Colonic mucosa (tissue), 4 donors: ENCODE data around the gene GRK4. TPM values are rescaled to one million over a fixed set of nuclear protein-coding genes. Genes with fewer than 3 reads are reported as not detected.

ENCODE experiments used
- DNase-seq: peaks from one replicate; pipeline ENCODE4 v3.0.0-alpha.2; 2020
- H3K27ac ChIP-seq: fragments of 200-600 bp; one replicate; pipeline ENCODE4 v1.8.0; 2021
- H3K27me3 ChIP-seq: fragments of 200-600 bp; one replicate; pipeline ENCODE4 v1.8.0; 2021
- H3K36me3 ChIP-seq: fragments of 200-600 bp; one replicate; pipeline ENCODE4 v1.8.0; 2021
- H3K4me1 ChIP-seq: fragments of 200-600 bp; one replicate; pipeline ENCODE4 v1.8.0; 2021; ENCODE audit warnings: mild to moderate bottlenecking
- H3K4me3 ChIP-seq: fragments of 200-600 bp; one replicate; pipeline ENCODE4 v1.8.0; 2021
- H3K9ac ChIP-seq, 2 donors: one replicate each; pipeline ENCODE4 v1.7.0; 2013; ENCODE audit warnings: control low read depth in 2 of 2, low read depth in 2 of 2, low read length in 2 of 2
- H3K9me3 ChIP-seq: fragments of 200-600 bp; one replicate; pipeline ENCODE4 v1.8.0; 2021
- CTCF ChIP-seq: fragments of 200-600 bp; IDR thresholded peaks from one replicate; pipeline ENCODE4 v1.8.0; 2022; ENCODE audit warnings: antibody characterized with exemption, mild to moderate bottlenecking
- intact Hi-C: fragments of 100-400 bp; cut with DNase I; formaldehyde crosslinking; loops from one replicate; pipeline ENCODE4 v1.14.1; 2022
- total RNA-seq, 2 donors: library from RNA; stranded (reverse); fragmentation: NEBNext Ultra II Directional in 1 of 2; extraction: Animal tissue kit (Norgen Biotek cat#: 25700) in 1 of 2; gene quantifications; one replicate each; pipeline ENCODE4 v1.2.1, GENCODE V29; 2021
- donor health status: healthy.
- donor health status: DM: no; HTN: no; CAD: no.
- donor health status: DM: no; HTN: no; CAD: no.

The GRK4 gene
- total RNA-seq, 2 donors from 2014 or later = 0.77 to 1.7 TPM

GRCh38 chr4:3009422-3009821 lies 46.1 kb downstream of the GRK4 start:
- no peaks in the 10 kb centered on the region for H3K36me3 ChIP-seq
- H3K4me1 ChIP-seq = no peaks in the 10 kb centered on the region
- intact Hi-C loops = no loop called here
- no peak overlapping the region for H3K27ac ChIP-seq
- no peaks in the 10 kb centered on the region for H3K9me3 ChIP-seq
- H3K27me3 ChIP-seq = no peaks in the 10 kb centered on the region
- H3K4me3 ChIP-seq = no peak overlapping the region
- H3K9ac ChIP-seq = no peak overlapping the region
- TF ChIP-seq CTCF = no peak
- DNase-seq = no peak

- DNase-seq = no peak
- no peak for TF ChIP-seq CTCF
- Histone ChIP-seq H3K9ac (no peak overlapping the region), H3K36me3 (no peaks in the 10 kb centered on the region), H3K27ac (no peak overlapping the region), H3K4me3 (no peak overlapping the region), H3K27me3 (no peaks in the 10 kb centered on the region), H3K4me1 (no peaks in the 10 kb centered on the region), H3K9me3 (no peaks in the 10 kb centered on the region)
- intact Hi-C loops = no loop called here
These were observed 47.2 kb downstream of the GRK4 start for GRCh38 chr4:3010577-3010976.

GRCh38 chr4:3010998-3011397 lies 47.6 kb downstream of the GRK4 start:
- H3K27ac ChIP-seq = no peak overlapping the region
- H3K4me3 ChIP-seq = no peak overlapping the region
- H3K27me3 ChIP-seq = no peaks in the 10 kb centered on the region
- TF ChIP-seq CTCF = no peak
- H3K36me3 ChIP-seq = no peaks in the 10 kb centered on the region
- H3K4me1 ChIP-seq = no peaks in the 10 kb centered on the region
- intact Hi-C loops = no loop called here
- no peak overlapping the region for H3K9ac ChIP-seq
- H3K9me3 ChIP-seq = no peaks in the 10 kb centered on the region
- no peak for DNase-seq

GRCh38 chr4:3011456-3012220 lies 48.3 kb downstream of the GRK4 start:
- no peak overlapping the region for H3K27ac ChIP-seq
- no peaks in the 10 kb centered on the region for H3K9me3 ChIP-seq
- no peaks in the 10 kb centered on the region for H3K36me3 ChIP-seq
- no peak overlapping the region for H3K9ac ChIP-seq
- no peaks in the 10 kb centered on the region for H3K27me3 ChIP-seq
- TF ChIP-seq CTCF = no peak
- no peaks in the 10 kb centered on the region for H3K4me1 ChIP-seq
- intact Hi-C loops = no loop called here
- no peak for DNase-seq
- no peak overlapping the region for H3K4me3 ChIP-seq

- no peak for TF ChIP-seq CTCF
- Histone ChIP-seq H3K4me1 (no peaks in the 10 kb centered on the region), H3K27ac (no peak overlapping the region), H3K9ac (no peak overlapping the region), H3K9me3 (no peaks in the 10 kb centered on the region), H3K27me3 (no peaks in the 10 kb centered on the region), H3K36me3 (no peaks in the 10 kb centered on the region), H3K4me3 (no peak overlapping the region)
- intact Hi-C loops = no loop called here
- DNase-seq = no peak
These were observed 50.0 kb downstream of the GRK4 start for GRCh38 chr4:3013323-3013722.
